Natural killer cell treated with Interleukin-12 subunit alpha and Interleukin-12 subunit beta and Interleukin-15 and Interleukin-18, amount 100 ng/mL, for 72 hours (primary cell): ENCODE results near the gene TSHZ1. TPM values are rescaled to one million over a fixed set of nuclear protein-coding genes. Genes with fewer than 3 reads are reported as not detected.

Source experiments
- ATAC-seq, 2 donors: fragments of 150-1000 bp; cut with Tn5 transposase in 1 of 2; sonication (Bioruptor Pico), chemical (Tn5 transposase) in 1 of 2; 2 replicates each; pipeline ENCODE4 v1.10.0; 2021
- DNase-seq: peaks from one replicate; pipeline ENCODE4 v3.0.0; 2022; ENCODE audit warnings: low spot score
- H3K27ac Mint-ChIP-seq, 2 donors: 1 replicate in 1 of 2; 2 replicates in 1 of 2; pipeline ENCODE4 v1.8.0; 2022; ENCODE audit warnings: mixed read lengths in 2 of 2, mild to moderate bottlenecking in 1 of 2, moderate library complexity in 1 of 2
- H3K27me3 Mint-ChIP-seq, 2 donors: 1 replicate in 1 of 2; 2 replicates in 1 of 2; pipeline ENCODE4 v1.8.0; 2022; ENCODE audit warnings: mixed read lengths in 2 of 2
- H3K36me3 Mint-ChIP-seq: one replicate; pipeline ENCODE4 v1.8.0; 2022; ENCODE audit warnings: mixed read lengths
- H3K4me1 Mint-ChIP-seq, 2 donors: 1 replicate in 1 of 2; 2 replicates in 1 of 2; pipeline ENCODE4 v1.8.0; 2022; ENCODE audit warnings: low read depth in 2 of 2, mixed read lengths in 2 of 2, mild to moderate bottlenecking in 1 of 2
- H3K4me3 Mint-ChIP-seq: one replicate; pipeline ENCODE4 v1.8.0; 2022; ENCODE audit warnings: mixed read lengths
- H3K9me3 Mint-ChIP-seq: 2 replicates; pipeline ENCODE4 v1.8.0; 2022; ENCODE audit warnings: mixed read lengths
- total RNA-seq, 2 donors: library from RNA; stranded (reverse); gene quantifications; one replicate each; pipeline ENCODE4 v1.2.3, GENCODE V29; 2022

The TSHZ1 gene
- total RNA-seq, 2 donors from 2014 or later, result 19.8 to 21.0 TPM

GRCh38 chr18:75200071-75200470 is 10.5 kb upstream of the TSHZ1 start:
- DNase-seq (no peak), ATAC-seq (no peak)
- no peak overlapping the region for H3K4me3 Mint-ChIP-seq
- no peaks in the 10 kb centered on the region for H3K9me3 Mint-ChIP-seq
- peaks cover 7 to 10% of the 10 kb centered on the region in 2 donors for H3K4me1 Mint-ChIP-seq
- peaks cover under 1 to 2% of the 10 kb centered on the region in 2 donors for H3K27me3 Mint-ChIP-seq
- H3K27ac Mint-ChIP-seq, result no peak overlapping the region
- peaks cover 6% of the 10 kb centered on the region for H3K36me3 Mint-ChIP-seq

DNA sequence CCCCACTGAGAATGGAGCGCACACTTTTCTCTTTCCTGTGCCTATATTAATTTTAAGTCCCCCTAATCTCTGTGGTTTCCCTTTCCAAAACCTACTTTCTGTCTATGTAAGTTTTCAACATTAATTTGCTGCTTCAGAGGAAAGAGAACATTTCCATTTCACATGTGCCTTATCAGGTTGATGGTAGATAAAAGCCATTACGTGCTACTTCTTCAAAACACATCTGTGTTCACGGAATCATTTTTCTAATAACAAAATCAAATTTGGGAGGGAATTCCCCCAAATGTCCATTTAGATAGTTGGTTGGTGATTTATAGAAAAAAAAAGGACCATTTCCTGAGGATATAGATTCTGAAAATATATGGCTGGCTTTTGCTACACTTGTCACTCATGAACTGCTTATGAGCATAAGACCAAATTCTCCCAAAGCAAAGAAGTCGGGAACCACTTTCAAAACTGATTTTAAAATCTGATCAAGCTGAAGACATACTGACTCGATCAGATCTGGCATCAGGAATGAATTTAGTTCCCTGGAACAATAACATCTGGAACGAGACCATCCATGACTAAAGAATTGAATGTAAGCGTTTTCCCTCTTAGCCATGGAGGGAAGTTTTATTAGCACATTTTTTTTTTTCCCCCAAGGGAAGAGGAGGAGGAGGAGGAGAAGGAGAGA is 9.9 kb upstream of the TSHZ1 start:
- peaks cover 7% of the 10 kb centered on the region in 2 donors for H3K27me3 Mint-ChIP-seq
- DNase-seq (no peak), ATAC-seq (no peak)
- no peaks in the 10 kb centered on the region for H3K9me3 Mint-ChIP-seq
- H3K27ac Mint-ChIP-seq, result peak overlapping the region in 1 of 2 donors; percentile 48
- H3K36me3 Mint-ChIP-seq, result peaks cover 6% of the 10 kb centered on the region
- H3K4me1 Mint-ChIP-seq, result peaks cover 14 to 17% of the 10 kb centered on the region in 2 donors
- no peak overlapping the region for H3K4me3 Mint-ChIP-seq

- Mint-ChIP-seq H3K27ac (peak overlapping the region in 1 of 2 donors; percentile 48), H3K36me3 (peaks cover 6% of the 10 kb centered on the region), H3K27me3 (peaks cover 12 to 14% of the 10 kb centered on the region in 2 donors), H3K4me3 (no peak overlapping the region), H3K4me1 (peaks cover 22 to 24% of the 10 kb centered on the region in 2 donors), H3K9me3 (no peaks in the 10 kb centered on the region)
- DNase-seq (no peak), ATAC-seq (no peak)
Observed at GRCh38 chr18:75201282-75202270, 9.0 kb upstream of the TSHZ1 start.

DNA sequence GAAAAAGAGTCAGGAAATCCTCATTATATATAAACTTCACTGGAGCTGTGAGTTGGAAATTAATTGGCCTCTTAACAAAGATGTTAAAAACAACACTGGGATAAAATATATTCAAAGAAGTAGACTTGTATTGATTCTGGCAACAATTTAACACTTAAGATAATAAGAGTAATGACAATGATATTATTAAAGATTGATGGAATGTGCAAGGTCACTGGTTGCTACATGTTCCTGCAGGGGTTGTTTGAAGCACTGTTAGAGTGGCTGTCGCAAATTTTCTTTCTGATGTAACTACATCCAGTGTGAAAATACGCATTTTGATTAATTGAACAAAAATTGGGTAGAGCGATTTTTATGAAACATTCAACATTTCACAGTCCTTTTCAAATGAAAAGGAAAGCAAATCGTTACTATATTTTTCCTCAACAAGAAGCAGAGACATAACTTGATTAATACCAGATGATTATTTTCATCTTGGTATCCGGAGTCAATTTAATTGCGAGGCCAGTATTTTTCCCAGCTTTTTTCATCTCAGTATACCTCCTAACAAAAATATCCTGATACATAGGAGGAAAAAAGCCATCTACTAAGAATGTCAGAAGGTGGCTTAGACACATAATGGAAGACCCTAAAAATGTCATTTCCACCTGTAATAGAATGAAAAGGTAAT is 7.8 kb upstream of the TSHZ1 start:
- Mint-ChIP-seq H3K4me1 (peaks cover 31 to 32% of the 10 kb centered on the region in 2 donors), H3K27ac (no peak overlapping the region), H3K9me3 (no peaks in the 10 kb centered on the region), H3K27me3 (peaks cover 14% of the 10 kb centered on the region in 2 donors), H3K4me3 (no peak overlapping the region), H3K36me3 (peaks cover 9% of the 10 kb centered on the region)
- DNase-seq (no peak), ATAC-seq (no peak)

DNA sequence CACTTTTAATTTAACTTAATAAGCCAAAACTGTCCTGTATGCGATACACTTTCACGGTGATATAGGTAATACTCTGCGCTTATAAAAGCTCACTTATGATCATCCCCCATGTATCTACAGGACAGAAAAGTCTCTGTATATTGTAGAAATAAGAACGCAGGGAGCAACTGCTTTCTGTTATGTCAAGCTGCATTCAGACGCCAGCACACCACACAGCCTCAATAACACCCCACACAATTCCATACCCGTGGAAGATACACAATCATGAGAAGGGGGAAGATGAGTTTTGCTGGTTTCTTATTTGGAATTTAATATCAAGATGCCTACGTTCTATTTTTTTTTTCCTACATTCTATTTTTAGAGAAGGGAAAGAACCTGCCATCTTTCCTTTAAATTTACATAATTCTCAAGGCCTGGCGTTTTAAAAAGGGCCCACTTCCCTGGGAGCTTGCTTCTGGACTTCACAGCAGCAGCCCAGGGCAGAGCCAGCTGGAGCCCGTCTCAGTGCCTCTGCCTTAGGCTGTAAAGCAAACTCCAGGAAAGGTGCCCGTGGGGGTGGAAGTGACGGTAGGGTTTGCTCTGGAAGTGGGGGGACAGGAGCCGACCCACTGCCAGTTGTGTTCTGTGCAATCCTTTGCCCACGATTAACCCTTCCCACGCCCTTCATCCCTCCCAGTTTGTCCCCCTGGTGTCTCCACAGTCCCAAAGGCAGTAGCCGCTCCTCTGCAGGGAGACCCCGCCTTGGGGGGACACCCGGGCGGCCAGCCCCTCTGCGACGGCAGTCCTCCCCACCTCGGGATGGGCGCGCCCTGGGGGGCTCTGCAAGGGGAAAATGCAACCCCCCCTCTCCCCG is 7.0 kb upstream of the TSHZ1 start:
- H3K36me3 Mint-ChIP-seq, result peaks cover 11% of the 10 kb centered on the region
- H3K4me3 Mint-ChIP-seq, result no peak overlapping the region
- no peak for DNase-seq
- peaks cover 14% of the 10 kb centered on the region in 2 donors for H3K27me3 Mint-ChIP-seq
- peaks cover 34 to 35% of the 10 kb centered on the region in 2 donors for H3K4me1 Mint-ChIP-seq
- H3K27ac Mint-ChIP-seq, result no peak overlapping the region
- no peaks in the 10 kb centered on the region for H3K9me3 Mint-ChIP-seq
- ATAC-seq, result no peak

DNA sequence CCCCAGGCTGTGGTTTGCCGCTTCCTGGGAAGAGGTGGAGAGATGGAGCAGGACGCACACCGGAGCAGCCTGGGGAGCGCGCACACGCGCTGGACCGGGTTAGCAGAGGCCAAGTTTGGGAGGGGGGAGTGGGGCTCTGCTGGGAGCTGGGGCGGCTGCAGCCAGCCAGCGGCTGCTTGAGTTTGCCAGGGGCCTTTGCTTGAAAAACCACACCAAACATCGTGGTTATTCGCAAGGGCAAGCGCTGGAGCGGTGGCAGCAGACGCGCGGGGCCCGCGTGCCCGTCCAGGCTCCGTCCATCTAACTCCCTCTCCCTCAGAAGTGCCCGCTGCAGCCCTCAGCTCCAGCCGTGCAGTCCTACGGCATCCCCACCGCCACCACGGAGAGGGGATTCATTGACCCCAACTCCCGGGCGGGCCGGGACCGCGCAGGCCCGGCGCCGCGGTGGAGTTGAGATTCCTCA is 6.3 kb upstream of the TSHZ1 start:
- Mint-ChIP-seq H3K4me1 (peaks cover 34 to 35% of the 10 kb centered on the region in 2 donors), H3K36me3 (peaks cover 11% of the 10 kb centered on the region), H3K27ac (no peak overlapping the region), H3K4me3 (no peak overlapping the region), H3K9me3 (no peaks in the 10 kb centered on the region), H3K27me3 (peaks cover 14% of the 10 kb centered on the region in 2 donors)
- DNase-seq (no peak), ATAC-seq (no peak)

GRCh38 chr18:75204732-75205513 is 5.7 kb upstream of the TSHZ1 start:
- DNase-seq (no peak), ATAC-seq (no peak)
- H3K27me3 Mint-ChIP-seq, result peaks cover 14% of the 10 kb centered on the region in 2 donors
- peaks cover 7% of the 10 kb centered on the region for H3K36me3 Mint-ChIP-seq
- no peak overlapping the region for H3K27ac Mint-ChIP-seq
- peak overlapping the region; percentile 38 for H3K4me3 Mint-ChIP-seq
- H3K9me3 Mint-ChIP-seq, result no peaks in the 10 kb centered on the region
- peaks cover 33 to 37% of the 10 kb centered on the region in 2 donors for H3K4me1 Mint-ChIP-seq

DNA sequence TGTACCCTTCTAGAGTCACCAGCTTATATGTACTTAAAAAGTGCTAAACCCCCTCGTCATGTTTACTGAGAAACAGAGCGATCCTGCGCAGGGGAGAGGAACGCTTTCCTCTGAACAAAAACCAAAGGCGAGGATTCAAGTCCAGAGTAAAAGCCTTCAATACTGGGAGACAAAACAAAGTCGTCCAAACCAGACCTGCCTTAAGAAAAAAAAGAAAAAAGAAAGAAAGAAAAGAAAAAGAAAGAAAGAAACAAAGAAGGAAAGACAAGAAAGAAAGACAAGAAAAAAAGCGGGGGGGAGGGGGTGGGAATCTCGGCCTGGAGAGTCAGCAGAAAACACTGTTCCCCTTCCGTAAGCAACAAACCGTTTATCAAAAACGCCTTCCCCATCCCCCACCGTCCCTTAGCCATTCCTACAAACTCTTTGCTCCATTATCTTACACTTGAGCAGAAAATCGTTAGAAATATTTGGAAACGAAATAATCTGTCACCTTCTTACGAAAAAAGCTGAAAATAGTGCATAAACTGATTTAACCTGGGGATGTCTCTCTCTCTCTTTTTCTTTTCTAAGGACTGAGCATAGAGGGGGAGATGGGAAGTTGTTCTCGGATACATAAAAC is 5.0 kb upstream of the TSHZ1 start:
- H3K27me3 Mint-ChIP-seq, result peaks cover 14% of the 10 kb centered on the region in 2 donors
- peak overlapping the region; percentile 61 for H3K4me3 Mint-ChIP-seq
- H3K27ac Mint-ChIP-seq, result no peak overlapping the region
- ATAC-seq (no peak), DNase-seq (no peak)
- H3K9me3 Mint-ChIP-seq, result no peaks in the 10 kb centered on the region
- H3K4me1 Mint-ChIP-seq, result peaks cover 37 to 40% of the 10 kb centered on the region in 2 donors
- peaks cover 5% of the 10 kb centered on the region for H3K36me3 Mint-ChIP-seq

GRCh38 chr18:75206452-75207309 is 3.9 kb upstream of the TSHZ1 start:
- Mint-ChIP-seq H3K4me3 (peak overlapping the region; percentile 98), H3K36me3 (peaks cover 5% of the 10 kb centered on the region), H3K9me3 (no peaks in the 10 kb centered on the region), H3K27me3 (peaks cover 14% of the 10 kb centered on the region in 2 donors), H3K27ac (peak overlapping the region; percentile 83 to 89), H3K4me1 (peaks cover 43 to 44% of the 10 kb centered on the region in 2 donors)
- ATAC-seq (no peak), DNase-seq (no peak)

GRCh38 chr18:75207310-75208154 is 3.1 kb upstream of the TSHZ1 start:
- DNase-seq, result no peak
- H3K27me3 Mint-ChIP-seq, result peaks cover 14% of the 10 kb centered on the region in 2 donors
- peaks cover 46 to 47% of the 10 kb centered on the region in 2 donors for H3K4me1 Mint-ChIP-seq

More at GRCh38 chr18:75207310-75208154, 3.1 kb upstream of the TSHZ1 start:
- Mint-ChIP-seq H3K27ac (peak overlapping the region; percentile 83 to 89), H3K4me3 (peak overlapping the region; percentile 98), H3K9me3 (no peaks in the 10 kb centered on the region), H3K36me3 (peaks cover 7% of the 10 kb centered on the region)
- peak in 1 of 2 donors; percentile 41 for ATAC-seq
